Activated CD8-positive, alpha-beta memory T cell treated with anti-CD3 and anti-CD28 coated beads for 48 hours (primary cell): ENCODE measurements around the gene EXT2.

Source experiments
- DNase-seq, 3 experiments: peaks; one replicate each; pipeline ENCODE4 v3.0.0-alpha.2; 2020; ENCODE audit warnings: low read depth in 2 of 3, low spot score in 2 of 3

The EXT2 gene

GRCh38 chr11:44083906-44084305 lies 11.6 kb upstream of the EXT2 start:
- no peak for DNase-seq

GRCh38 chr11:44085330-44085729 lies 10.1 kb upstream of the EXT2 start:
- DNase-seq, result no peak

GRCh38 chr11:44088377-44088776 lies 7.1 kb upstream of the EXT2 start:
- DNase-seq, result no peak

DNA sequence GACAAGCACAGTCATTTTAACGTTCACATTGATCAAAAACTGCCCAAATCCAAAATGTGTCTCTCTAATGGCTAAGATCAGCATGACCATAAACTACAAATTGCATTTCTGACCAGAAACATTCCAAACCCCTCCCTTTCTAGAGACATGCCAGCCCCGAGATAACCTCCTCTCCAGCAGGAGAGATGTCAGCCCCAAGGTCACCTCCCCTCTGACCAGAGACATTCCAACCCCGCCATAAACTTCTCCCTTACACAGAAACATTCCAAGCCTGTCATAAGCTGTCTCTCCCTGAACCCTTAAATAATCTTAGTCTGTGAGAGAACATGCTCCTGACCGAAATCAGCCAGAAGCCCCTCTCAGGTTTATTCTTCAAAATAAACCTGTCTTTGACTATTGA lies 6.6 kb upstream of the EXT2 start:
- DNase-seq, result no peak

DNA sequence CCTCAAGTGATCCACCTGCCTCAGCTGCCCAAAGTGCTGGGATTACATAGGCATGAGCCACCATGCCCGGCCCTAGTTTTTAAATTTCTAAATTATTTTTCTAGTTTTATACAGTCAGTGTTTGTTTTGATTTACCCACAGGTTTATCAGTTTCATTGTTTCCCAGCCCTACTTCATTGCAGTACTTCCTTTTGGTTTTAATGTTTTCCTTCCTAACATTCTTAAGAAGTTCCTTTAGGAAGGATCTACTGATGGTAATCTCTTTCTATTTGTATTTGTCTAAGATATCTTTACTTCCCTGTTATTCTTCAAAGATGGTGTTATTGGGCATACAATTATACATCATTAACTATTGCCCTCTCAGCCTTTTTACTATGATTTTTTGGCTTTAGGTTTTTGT lies 4.9 kb upstream of the EXT2 start:
- DNase-seq, result no peak

- DNase-seq, result peak in 2 of 3 experiments; percentile 28 to 69
These were observed 1.1 kb upstream of the EXT2 start for GRCh38 chr11:44094260-44094868.

- no peak for DNase-seq
These were observed 1.1 kb downstream of the EXT2 start for GRCh38 chr11:44096360-44097185.

GRCh38 chr11:44097821-44098220 lies 2.3 kb downstream of the EXT2 start:
- DNase-seq, result no peak

DNA sequence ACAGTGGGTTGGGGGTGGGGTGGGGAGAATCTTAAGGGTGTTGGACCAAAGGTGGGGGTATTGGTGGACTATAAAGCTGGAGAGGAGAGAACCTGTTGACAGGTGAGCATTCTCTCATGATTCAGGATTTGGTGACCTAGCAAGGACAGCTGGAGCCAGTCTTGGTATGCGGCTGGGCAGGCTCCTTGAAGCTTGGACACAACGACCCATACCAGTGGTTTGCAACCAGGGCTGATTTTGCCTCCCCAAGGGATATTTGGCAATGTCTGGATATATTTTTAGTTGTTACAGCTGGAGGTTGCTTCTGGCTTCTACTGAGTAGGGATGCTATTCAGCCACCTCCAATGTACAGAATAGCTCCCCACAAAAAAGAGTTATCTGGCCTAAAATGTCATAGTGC lies 5.6 kb downstream of the EXT2 start:
- no peak for DNase-seq

- DNase-seq, result no peak
These were observed 9.2 kb downstream of the EXT2 start for GRCh38 chr11:44104481-44105294.

- DNase-seq, result no peak
These were observed 12.8 kb downstream of the EXT2 start for GRCh38 chr11:44108260-44108659.

- DNase-seq, result peak in 2 of 3 experiments; percentile 13 to 42
These were observed 14.8 kb downstream of the EXT2 start for GRCh38 chr11:44110231-44110679.

DNA sequence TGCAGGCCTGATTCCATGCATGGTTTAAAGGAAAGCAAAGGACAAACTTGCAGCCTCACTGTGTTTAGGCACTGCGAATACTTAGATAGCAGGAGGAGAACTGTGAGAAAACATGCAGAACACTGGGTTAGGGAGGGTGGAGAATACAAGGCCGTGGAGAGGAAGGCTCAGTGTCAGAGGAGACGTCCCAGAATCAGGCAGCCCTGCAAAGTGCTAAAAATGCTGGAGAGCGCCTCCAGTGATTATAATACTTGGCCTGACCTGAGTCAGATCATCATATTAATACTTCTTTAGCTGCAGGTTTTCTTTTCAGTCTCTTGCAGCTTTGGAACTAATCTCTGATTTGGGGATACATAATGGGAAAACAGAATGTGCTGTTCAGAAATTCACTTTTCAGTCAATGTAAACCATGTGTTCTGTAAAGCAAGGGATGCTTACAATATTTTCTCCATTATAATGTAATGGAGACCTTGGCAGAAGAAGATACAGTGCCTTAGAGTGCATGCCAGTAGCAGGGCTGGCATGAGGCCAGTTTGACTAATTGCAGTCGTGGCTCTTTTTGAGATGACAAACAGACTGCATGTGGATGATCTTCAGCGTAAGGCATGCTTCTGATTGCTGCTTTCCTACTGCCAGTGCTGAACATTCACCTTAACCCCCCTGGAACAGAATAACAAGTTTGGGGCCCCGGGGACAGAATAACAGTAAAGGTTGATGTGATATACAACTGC lies 16.8 kb downstream of the EXT2 start:
- no peak for DNase-seq

DNA sequence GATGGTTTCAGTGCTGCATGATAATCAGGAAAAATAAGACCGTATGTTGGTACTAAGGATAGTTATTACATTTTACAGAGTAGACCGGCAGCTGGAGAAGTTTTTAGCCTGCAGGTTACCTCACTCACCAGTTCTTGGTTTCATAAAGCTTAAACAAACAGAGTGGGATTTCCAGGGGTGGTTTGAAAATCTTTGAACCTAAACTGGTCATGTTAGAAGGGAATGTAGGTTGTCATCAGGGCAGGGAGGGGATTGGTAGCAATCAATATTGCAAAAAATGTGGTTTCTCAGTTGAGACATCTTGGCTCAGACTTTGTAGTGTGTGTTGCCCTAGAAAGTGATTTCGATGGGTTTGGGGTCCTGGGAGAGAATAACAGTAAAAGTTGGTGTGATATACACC lies 17.5 kb downstream of the EXT2 start:
- DNase-seq, result no peak

DNA sequence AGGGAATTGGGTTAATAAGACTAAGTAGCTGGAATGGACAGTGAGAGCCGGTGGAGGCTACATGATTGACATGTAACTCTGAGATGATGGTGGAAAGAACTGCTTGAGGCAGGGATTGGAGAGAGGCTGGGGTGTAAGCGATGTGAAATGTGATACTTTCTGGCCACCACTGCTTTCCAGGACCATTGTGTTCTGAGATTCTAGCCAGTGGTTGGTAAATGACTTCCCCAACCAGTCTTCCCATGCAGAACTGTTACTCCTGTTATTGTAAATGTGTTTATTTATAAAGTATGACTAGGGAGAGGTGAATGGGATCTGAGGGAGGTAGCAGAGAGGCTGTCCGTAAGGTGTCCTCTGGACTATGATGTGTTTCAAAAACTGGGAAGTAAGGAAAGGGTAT lies 18.1 kb downstream of the EXT2 start:
- DNase-seq, result no peak

DNA sequence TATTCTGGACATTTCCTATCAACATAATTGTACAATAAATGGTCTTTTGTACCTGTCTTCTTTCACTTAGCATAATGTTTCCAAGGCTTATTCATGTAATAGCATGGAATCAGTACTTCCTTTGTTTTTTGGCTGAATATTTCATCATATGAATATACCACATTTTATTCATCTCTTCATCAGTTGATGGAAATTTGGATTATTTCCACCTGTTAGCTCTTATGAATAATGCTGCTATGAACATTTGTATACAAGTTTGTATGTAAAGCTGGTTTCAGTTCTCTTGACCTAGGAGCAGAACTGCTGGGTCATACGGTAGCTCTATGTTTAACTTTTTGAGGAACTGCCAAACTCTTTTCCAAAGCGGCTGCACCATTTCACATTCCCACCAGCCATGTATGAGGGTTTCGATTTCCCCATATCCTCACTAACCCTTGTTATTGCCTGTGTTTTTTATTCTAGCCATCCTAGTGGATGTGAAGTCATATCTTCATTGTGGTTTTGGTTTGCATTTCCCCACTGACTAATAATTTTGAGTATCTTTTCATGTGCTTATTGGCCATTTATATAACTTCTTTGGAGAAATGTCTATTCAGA lies 20.9 kb downstream of the EXT2 start:
- no peak for DNase-seq

DNA sequence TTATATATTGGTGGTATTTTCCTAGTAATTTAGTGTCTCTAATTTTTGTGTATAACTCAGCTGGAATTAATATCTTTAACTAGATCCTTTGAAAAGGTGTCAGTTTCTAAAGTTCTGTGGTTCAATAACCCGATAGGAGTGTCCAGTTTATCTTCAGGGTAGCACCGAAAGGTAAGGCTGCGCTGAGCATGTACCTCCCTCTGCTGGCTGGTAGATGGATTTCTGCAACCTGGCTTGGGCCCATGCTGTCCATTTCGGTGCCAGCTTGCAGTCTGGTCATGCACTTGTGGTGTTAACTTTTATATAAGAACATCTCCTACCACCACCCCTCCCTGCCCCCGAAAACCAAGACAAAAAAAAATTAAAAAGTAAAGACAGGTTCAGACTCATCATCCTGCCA lies 24.7 kb downstream of the EXT2 start:
- DNase-seq, result no peak

DNA sequence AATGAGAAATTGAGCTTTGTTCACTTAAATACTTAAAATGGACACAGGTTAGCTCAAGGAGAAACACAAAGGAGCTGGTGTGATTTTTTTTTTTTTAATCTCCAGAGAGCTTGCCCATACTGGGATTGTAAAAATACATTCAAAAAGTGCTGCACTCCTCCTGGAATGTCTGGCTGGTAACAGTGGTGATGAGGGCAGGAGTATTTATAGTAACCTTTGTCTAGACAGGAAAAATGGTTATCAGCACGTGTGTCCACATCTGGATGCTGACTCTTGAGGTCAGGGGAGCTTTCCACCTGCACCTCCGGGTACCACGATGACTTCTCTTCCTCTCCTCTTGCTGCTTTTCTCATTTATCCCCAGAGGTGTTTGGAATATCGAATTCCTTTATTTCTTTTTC lies 30.1 kb downstream of the EXT2 start:
- no peak for DNase-seq

GRCh38 chr11:44126304-44126703 lies 30.8 kb downstream of the EXT2 start:
- DNase-seq, result no peak

- DNase-seq, result no peak
These were observed 31.7 kb downstream of the EXT2 start for GRCh38 chr11:44127130-44127529.

DNA sequence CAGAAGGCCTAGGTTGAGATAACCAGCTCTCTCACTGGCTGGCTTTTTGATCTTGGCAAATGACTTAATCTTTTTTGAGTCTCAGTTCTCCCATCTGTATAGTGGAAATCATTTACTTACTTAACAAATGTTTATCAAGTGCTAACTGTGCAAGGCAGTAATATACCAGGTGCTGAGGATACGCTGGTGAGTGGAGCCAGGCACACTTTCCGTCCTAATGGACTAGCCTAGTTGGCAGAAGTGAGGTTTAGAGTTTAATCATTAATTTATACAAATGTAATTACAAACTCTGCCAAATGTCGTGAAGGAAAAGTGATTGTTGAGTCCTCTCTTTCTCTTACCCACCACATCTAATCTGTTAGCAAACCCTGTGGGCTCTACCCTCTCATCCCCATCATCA lies 33.3 kb downstream of the EXT2 start:
- DNase-seq, result no peak
